Liver (tissue), 9 donors: Measurements from ENCODE around the gene TFDP1. TPM values are rescaled to one million over a fixed set of nuclear protein-coding genes. Genes with fewer than 3 reads are reported as not detected.

Experiments
- DNase-seq: peaks from one replicate; pipeline ENCODE4 v3.0.0-alpha.2; 2017; ENCODE audit warnings: low spot score
- H3K27ac ChIP-seq, 2 donors: one replicate each; pipeline ENCODE4 v1.7.0; 2013; ENCODE audit warnings: inconsistent platforms in 2 of 2, low read length in 2 of 2, control low read depth in 1 of 2, low read depth in 1 of 2, mild to moderate bottlenecking in 1 of 2
- H3K27me3 ChIP-seq, 4 donors: one replicate each; pipeline versions ENCODE4 v1.6.1 to v1.7.0; 2013; ENCODE audit warnings: low read length in 3 of 4, inconsistent platforms in 1 of 4, mild to moderate bottlenecking in 1 of 4, moderate library complexity in 1 of 4; ENCODE audit not compliant: control insufficient read depth in 4 of 4, insufficient read depth in 4 of 4
- H3K36me3 ChIP-seq, 4 donors: one replicate each; pipeline versions ENCODE4 v1.6.1 to v1.7.0; 2013; ENCODE audit warnings: low read length in 3 of 4, mild to moderate bottlenecking in 3 of 4, low read depth in 1 of 4, moderate library complexity in 1 of 4; ENCODE audit not compliant: control insufficient read depth in 4 of 4, insufficient read depth in 3 of 4
- H3K4me1 ChIP-seq, 4 donors: one replicate each; pipeline versions ENCODE4 v1.6.1 to v1.7.0; 2013; ENCODE audit warnings: low read length in 3 of 4, mild to moderate bottlenecking in 3 of 4, moderate library complexity in 1 of 4; ENCODE audit not compliant: control insufficient read depth in 4 of 4, insufficient read depth in 4 of 4
- H3K4me3 ChIP-seq, 3 donors: one replicate each; pipeline versions ENCODE4 v1.6.1 to v1.7.0; 2013; ENCODE audit warnings: low read length in 3 of 3, control low read depth in 1 of 3, low read depth in 1 of 3, mild to moderate bottlenecking in 1 of 3
- H3K9ac ChIP-seq, 2 donors: one replicate each; pipeline ENCODE4 v1.7.0; 2013; ENCODE audit warnings: low read length in 2 of 2, mild to moderate bottlenecking in 2 of 2, moderate library complexity in 2 of 2, control low read depth in 1 of 2, low read depth in 1 of 2
- H3K9me3 ChIP-seq, 4 donors: one replicate each; pipeline versions ENCODE4 v1.6.1 to v1.7.0; 2013; ENCODE audit warnings: low read length in 3 of 4; ENCODE audit not compliant: control insufficient read depth in 4 of 4
- CTCF ChIP-seq: fragments of 150-350 bp; IDR thresholded peaks from 2 replicates; pipeline ENCODE4 v1.5.1; 2017; ENCODE audit warnings: improper control_type of control experiment, low read depth, low read length; ENCODE audit not compliant: missing input control
- EGR1 ChIP-seq, 2 donors: IDR thresholded peaks; 2 replicates each; pipeline ENCODE4 v1.6.1; 2016 to 2018; ENCODE audit warnings: antibody characterized with exemption in 2 of 2, low read depth in 2 of 2
- FOXA2 ChIP-seq: IDR thresholded peaks from 2 replicates; pipeline ENCODE4 v1.6.1; 2016; ENCODE audit warnings: antibody characterized with exemption
- GABPA ChIP-seq, 2 donors: IDR thresholded peaks in 1 of 2; conservative IDR thresholded peaks in 1 of 2; 2 replicates each; pipeline ENCODE4 v1.6.1; 2016; ENCODE audit warnings: antibody characterized with exemption in 2 of 2, mild to moderate bottlenecking in 1 of 2, moderate library complexity in 1 of 2
- HNF4A ChIP-seq, 2 donors: conservative IDR thresholded peaks; 2 replicates each; pipeline ENCODE4 v1.6.1; 2016; ENCODE audit warnings: antibody characterized with exemption in 2 of 2, mild to moderate bottlenecking in 2 of 2
- HNF4G ChIP-seq: IDR thresholded peaks from 2 replicates; pipeline ENCODE4 v1.6.1; 2016; ENCODE audit warnings: antibody characterized with exemption
- NR2F2 ChIP-seq: IDR thresholded peaks from 2 replicates; pipeline ENCODE4 v1.6.1; 2016; ENCODE audit warnings: antibody characterized with exemption
- RAD21 ChIP-seq, 2 donors: IDR thresholded peaks; 2 replicates each; pipeline ENCODE4 v1.6.1; 2016; ENCODE audit warnings: antibody characterized with exemption in 2 of 2, mild to moderate bottlenecking in 2 of 2
- RXRA ChIP-seq, 2 donors: IDR thresholded peaks; 2 replicates each; pipeline ENCODE4 v1.6.1; 2017 to 2018; ENCODE audit warnings: antibody characterized with exemption in 2 of 2, mild to moderate bottlenecking in 1 of 2
- SP1 ChIP-seq: IDR thresholded peaks from 2 replicates; pipeline ENCODE4 v1.6.1; 2018; ENCODE audit warnings: antibody characterized with exemption, mild to moderate bottlenecking
- TAF1 ChIP-seq: conservative IDR thresholded peaks from 2 replicates; pipeline ENCODE4 v1.6.1; 2016; ENCODE audit warnings: antibody characterized with exemption, mild to moderate bottlenecking
- YY1 ChIP-seq: IDR thresholded peaks from 2 replicates; pipeline ENCODE4 v1.6.1; 2016; ENCODE audit warnings: antibody characterized with exemption, mild to moderate bottlenecking
- WGBS: extraction: QIAGEN DNeasy Blood & Tissue Kit; methylation state at CpG from one replicate; pipeline ENCODE4 v1.1.7; 2013; 5-methylcytosine and 5-hydroxymethylcytosine counted together
- polyA plus RNA-seq, 2 donors: library from polyadenylated mRNA; stranded (reverse) in 1 of 2; unstranded in 1 of 2; fragments of 200-250 nt in 1 of 2; fragments of >200 nt in 1 of 2; fragmentation: Nextera tagmentation in 1 of 2; extraction: Ambion mirVana in 1 of 2; gene quantifications; one replicate each; pipeline versions ENCODE4 v1.2.1 to v1.2.3, GENCODE V29; 2013 to 2015
- total RNA-seq, 2 donors: library from RNA; depleted of rRNA; stranded (reverse); fragments of >200 nt; gene quantifications; one replicate each; pipeline ENCODE4 v1.2.3, GENCODE V29; 2014
- TF ChIP-seq, protein P1 (sequence below): IDR thresholded peaks from 2 replicates; pipeline ENCODE4 v1.6.1; 2016; ENCODE audit warnings: antibody characterized with exemption, mild to moderate bottlenecking
- donor health status: healthy.
- donor health status: healthy.
- donor health status: healthy.
- donor health status: healthy.
- donor health status: healthy.

The TFDP1 gene
- total and polyA plus RNA-seq, 4 donors = 9.9 to 140 (median 17.8) TPM

DNA sequence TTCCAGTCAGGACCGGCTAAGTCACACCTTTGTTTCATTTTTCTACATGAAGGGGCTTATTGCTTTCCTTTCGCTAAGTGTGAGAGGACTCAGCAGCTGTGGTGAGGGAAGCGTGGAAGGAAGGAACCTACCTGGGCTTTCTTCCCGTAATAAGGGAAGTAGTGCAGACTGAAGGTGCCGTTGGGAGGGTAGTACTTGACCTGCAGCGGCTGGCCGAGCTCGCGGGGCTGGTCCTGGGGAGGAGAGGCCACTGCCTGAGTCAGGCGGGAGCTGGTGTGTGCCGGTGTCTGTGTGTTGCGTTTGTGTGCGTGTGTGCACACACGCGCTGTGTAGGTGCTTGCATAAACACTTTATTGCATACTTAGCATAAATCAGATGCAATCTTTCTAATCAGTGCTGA is 65.7 kb downstream of the TFDP1 start:
- no peaks in the 10 kb centered on the region for H3K9me3 ChIP-seq
- H3K4me1 ChIP-seq = peaks cover 16 to 27% (median 20%) of the 10 kb centered on the region in 4 donors
- H3K27me3 ChIP-seq = no peaks in the 10 kb centered on the region
- DNase-seq = no peak
- no peak overlapping the region for H3K4me3 ChIP-seq
- H3K9ac ChIP-seq = no peak overlapping the region
- TF ChIP-seq, protein P1, sequence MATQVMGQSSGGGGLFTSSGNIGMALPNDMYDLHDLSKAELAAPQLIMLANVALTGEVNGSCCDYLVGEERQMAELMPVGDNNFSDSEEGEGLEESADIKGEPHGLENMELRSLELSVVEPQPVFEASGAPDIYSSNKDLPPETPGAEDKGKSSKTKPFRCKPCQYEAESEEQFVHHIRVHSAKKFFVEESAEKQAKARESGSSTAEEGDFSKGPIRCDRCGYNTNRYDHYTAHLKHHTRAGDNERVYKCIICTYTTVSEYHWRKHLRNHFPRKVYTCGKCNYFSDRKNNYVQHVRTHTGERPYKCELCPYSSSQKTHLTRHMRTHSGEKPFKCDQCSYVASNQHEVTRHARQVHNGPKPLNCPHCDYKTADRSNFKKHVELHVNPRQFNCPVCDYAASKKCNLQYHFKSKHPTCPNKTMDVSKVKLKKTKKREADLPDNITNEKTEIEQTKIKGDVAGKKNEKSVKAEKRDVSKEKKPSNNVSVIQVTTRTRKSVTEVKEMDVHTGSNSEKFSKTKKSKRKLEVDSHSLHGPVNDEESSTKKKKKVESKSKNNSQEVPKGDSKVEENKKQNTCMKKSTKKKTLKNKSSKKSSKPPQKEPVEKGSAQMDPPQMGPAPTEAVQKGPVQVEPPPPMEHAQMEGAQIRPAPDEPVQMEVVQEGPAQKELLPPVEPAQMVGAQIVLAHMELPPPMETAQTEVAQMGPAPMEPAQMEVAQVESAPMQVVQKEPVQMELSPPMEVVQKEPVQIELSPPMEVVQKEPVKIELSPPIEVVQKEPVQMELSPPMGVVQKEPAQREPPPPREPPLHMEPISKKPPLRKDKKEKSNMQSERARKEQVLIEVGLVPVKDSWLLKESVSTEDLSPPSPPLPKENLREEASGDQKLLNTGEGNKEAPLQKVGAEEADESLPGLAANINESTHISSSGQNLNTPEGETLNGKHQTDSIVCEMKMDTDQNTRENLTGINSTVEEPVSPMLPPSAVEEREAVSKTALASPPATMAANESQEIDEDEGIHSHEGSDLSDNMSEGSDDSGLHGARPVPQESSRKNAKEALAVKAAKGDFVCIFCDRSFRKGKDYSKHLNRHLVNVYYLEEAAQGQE = no peak
- TF ChIP-seq YY1 (no peak), SP1 (no peak), HNF4G (no peak)
- 93% methylated on average over 15 of the region's 15 CpGs for WGBS
- H3K27ac ChIP-seq = no peak overlapping the region
- no peaks in the 10 kb centered on the region for H3K36me3 ChIP-seq

DNA sequence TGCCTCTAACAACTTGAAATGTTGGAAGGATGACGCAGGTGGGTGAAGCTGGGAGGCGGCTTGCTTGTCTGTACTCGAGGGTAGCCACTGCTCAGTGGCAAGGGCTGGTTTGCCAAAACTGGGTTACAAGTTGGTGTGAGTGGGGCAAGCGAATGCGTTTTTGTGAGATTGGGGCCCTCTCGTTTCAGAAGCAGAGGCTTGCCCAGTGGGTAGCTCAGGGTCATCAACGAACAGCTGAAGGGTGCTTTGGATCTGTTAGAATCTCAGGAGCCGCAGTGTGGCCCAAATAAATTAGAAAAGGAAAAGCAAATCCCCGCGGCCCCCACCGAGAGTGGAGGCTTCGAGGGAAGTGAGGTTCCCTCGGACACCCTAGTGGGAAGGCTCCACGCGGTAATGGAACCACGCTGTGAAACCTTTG is 66.2 kb downstream of the TFDP1 start:
- peaks cover 13 to 24% (median 19%) of the 10 kb centered on the region in 4 donors for H3K4me1 ChIP-seq
- no peak overlapping the region for H3K4me3 ChIP-seq
- no peaks in the 10 kb centered on the region for H3K27me3 ChIP-seq
- 93% methylated on average over 16 of the region's 16 CpGs for WGBS
- no peak overlapping the region for H3K27ac ChIP-seq
- DNase-seq = no peak
- H3K9ac ChIP-seq = no peak overlapping the region
- H3K9me3 ChIP-seq = no peaks in the 10 kb centered on the region
- H3K36me3 ChIP-seq = no peaks in the 10 kb centered on the region
- TF ChIP-seq FOXA2 (no peak), RXRA (IDR thresholded peaks at IDR 0.05) (no peak), EGR1 (IDR thresholded peaks at IDR 0.05; ENCODE audit: low read depth in 2 of 2) (no peak), NR2F2 (no peak), GABPA (IDR thresholded peaks at IDR 0.05 in 1 of 2, conservative IDR thresholded peaks at IDR 0.05 in 1 of 2) (no peak), HNF4A (conservative IDR thresholded peaks at IDR 0.05) (no peak), TAF1 (no peak), RAD21 (IDR thresholded peaks at IDR 0.05) (no peak), CTCF (no peak)
